Subcutaneous adipose tissue (tissue), 4 donors: Measurements from ENCODE around the gene ALDOB. TPM values are rescaled to one million over a fixed set of nuclear protein-coding genes. Genes with fewer than 3 reads are reported as not detected.
"Not testable (repeated sequence)": the region's sequence is repeated elsewhere in the genome, so short reads cannot be mapped to it uniquely, and the experiment has no call there.

ENCODE experiments used
- total RNA-seq, 4 donors: library from RNA; depleted of rRNA; stranded (reverse); fragments of >200 nt; gene quantifications; one replicate each; pipeline ENCODE4 v1.1.0, GENCODE V29; 2016
- TF ChIP-seq, protein P1 (sequence below): fragments of 450-650 bp; IDR thresholded peaks from one replicate; pipeline ENCODE4 v1.5.1; 2016; ENCODE audit warnings: low read depth, mild to moderate bottlenecking, control low read depth, antibody characterized with exemption, moderate library complexity

ALDOB gene
- total RNA-seq, 4 donors from 2014 or later: not detected

DNA sequence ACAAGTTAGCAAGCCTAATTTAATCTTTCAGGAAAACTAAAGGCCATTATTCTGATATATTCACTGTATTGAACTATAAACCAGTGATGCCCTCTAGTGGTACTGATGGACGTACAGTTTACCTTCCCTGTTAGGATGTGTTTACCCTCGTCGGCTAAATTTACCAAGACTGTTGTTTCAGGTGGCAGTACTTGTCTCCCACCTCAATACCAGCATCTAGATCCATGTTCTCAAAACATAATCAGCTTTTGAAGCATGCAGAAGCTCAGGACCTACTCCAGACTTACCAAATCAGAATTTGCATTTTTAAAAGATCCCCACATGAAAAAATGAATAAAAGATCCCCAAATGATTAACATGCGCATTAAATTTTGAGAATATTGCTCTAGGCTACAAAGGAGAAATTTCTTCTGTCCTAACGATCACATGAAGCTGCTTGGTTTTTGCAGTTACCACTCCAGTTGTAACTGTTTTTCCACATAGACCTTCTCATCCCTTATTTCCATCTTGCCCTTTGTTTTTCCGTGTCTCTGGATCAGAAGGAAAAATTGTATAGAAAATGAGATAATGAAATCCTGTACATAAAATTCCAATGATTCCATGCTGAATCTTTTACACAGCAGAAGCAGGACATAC is 47.6 kb downstream of the ALDOB start:
- TF ChIP-seq, protein P1, sequence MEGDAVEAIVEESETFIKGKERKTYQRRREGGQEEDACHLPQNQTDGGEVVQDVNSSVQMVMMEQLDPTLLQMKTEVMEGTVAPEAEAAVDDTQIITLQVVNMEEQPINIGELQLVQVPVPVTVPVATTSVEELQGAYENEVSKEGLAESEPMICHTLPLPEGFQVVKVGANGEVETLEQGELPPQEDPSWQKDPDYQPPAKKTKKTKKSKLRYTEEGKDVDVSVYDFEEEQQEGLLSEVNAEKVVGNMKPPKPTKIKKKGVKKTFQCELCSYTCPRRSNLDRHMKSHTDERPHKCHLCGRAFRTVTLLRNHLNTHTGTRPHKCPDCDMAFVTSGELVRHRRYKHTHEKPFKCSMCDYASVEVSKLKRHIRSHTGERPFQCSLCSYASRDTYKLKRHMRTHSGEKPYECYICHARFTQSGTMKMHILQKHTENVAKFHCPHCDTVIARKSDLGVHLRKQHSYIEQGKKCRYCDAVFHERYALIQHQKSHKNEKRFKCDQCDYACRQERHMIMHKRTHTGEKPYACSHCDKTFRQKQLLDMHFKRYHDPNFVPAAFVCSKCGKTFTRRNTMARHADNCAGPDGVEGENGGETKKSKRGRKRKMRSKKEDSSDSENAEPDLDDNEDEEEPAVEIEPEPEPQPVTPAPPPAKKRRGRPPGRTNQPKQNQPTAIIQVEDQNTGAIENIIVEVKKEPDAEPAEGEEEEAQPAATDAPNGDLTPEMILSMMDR: no peak

DNA sequence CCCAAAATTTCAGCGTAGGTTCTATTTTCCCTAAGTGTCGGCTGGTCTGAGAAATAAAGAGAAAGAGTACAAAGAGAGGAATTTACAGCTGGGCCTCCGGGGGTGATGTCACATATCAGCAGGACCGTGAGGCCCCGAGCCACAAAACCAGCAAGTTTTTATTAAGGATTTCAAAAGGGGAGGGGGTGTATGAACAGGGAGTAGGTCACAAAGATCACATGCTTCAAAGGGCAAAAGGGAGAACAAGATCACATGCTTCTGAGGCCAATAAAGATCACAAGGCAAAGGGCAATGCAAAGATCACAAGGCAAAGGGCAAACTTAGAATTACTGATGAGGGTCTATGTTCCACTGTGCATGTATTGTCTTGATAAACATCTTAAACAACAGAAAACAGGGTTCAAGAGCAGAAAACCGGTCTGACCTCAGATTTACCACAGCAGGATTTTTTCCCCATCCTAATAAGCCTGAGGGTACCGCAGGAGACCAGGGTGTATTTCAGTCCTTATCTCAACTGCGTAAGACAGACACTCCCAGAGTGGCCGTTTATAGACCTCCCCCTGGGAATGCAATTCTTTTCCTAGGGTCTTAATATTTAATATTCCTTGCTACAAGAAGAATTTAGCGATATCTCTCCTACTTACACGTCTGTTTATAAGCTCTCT is 50.6 kb downstream of the ALDOB start, which contains the start of gene BAAT:
Gene BAAT, minus strand, starts transcription at position 134 of the 664 bp plus-strand sequence. CDS start 13,602 bp downstream, outside the sequence.
- TF ChIP-seq, protein P1: not testable (repeated sequence)

DNA sequence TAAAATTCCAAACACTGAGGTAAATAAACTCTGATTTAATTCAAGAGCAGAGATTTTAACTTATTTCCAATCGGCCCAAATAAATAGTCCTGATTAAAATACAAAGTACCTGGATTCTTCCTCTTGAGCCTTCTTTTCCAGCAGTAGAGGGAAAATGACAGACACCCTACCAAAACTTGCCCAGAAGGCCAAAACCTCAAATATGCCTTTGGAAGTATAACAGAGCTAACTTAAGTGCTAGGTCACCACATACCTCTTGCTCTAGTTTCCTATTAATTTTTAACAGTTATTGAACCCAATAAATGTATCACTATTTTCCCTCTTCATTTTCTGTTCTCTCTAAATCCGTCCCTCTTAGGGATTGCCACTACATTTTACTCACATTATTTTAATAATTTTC is 52.2 kb downstream of the ALDOB start:
- TF ChIP-seq, protein P1: no peak

DNA sequence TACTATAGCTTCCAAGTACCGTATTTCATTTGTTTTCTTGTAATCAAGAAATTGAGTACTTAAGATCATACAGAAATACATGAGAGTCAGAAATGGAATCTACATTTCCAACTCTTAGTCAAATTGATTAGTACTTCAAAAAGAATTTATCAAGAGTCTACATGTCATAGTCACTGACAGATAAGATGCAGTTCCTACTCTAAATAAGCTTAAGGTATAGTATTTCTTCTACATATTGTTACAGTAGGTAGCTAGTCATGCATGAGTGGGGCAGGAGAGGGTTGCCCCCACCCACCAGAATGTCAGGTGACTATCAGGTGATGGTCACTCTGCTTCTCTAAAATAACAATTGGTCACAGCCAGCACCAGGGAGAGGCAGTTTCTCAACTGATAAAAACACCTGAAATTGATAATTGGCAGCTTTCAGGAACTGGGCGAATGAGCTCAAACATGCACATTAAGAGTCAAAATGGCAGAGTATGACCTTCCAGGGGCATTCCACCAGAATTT is 53.7 kb downstream of the ALDOB start:
- TF ChIP-seq, protein P1: no peak

DNA sequence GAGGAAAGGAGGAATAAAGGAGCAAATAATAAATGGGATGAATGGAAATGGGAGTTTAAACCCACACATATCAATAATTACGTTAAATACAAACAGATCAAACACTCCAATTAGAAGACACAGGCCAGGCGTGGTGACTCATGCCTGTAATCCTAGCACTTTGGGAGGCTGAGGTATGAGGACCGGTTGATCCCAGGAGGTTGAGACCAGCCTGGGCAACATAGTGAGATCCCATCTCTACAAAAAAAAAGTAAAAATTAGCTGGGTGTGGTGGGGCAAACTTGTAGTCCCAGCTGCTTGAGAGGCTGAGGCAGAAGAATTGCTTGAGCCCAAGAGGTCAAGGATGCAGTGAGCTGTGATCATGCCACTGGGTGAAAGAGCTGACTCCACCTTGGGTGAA is 54.5 kb downstream of the ALDOB start:
- TF ChIP-seq, protein P1: no peak

DNA sequence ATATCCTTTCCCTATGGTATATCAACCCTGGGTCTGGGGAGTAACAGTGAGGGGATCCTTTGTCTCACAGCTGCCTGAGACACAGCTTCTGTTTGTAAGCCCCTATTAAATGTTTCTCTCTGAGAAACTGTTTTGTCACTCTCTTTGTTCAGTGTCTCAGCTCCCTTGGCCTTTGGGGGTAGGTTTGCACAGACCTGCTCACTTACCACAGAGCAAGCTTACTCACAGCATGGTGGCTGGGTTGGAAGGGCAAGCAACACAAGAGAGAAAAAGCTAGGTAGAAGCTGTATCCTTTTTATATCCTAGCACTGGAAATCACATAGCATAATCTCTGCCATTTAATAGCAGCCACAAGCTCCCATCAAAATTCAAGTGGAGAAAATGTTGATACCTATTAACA is 55.3 kb downstream of the ALDOB start:
- TF ChIP-seq, protein P1: no peak

DNA sequence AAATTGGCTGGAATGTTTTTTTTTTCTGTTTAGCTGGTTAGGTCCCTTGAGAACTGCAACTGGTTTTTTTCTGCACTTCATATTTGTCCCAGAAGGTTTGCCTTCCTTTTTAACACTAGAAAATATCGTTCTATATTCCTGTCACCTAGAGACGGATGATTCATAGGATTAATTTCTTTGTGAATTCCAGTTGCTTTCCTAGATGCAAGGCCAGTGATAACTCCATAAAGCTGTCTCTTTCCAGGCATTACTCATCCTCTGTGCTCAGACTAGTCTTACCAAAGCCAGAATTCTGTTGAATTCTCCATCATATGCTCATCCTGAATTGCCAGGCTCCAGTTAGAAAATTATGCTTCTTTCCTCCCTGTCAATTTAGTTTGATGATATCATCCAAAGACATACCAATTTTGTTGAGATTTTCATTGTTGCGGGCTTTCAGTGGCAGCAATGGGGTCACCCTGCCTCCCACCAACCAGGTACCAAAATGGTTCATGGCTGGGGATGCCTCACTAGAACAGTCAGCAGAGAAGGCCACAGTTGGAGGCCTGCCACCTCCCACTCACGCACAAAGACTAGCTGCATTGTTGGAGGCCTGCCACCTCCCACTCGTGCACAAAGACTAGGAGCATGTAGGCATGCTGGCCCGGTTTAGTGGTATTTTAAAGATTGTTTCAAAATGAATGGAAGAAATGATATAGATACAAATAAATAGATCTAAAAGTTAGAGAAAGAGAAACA is 59.3 kb downstream of the ALDOB start:
- TF ChIP-seq, protein P1: no peak
